ENCODE results near the gene DPYD. TPM values are rescaled to one million over a fixed set of nuclear protein-coding genes. Genes with fewer than 3 reads are reported as not detected.

DPYD gene
- total RNA-seq, 1 donor from 2014 or later, result 12.8 TPM

GRCh38 chr1:97540346-97540888 lies 380.4 kb downstream of the DPYD start:
- Mint-ChIP-seq H3K27me3 (ENCODE audit: unreplicated experiment) (no peaks in the 10 kb centered on the region), H3K4me3 (ENCODE audit: unreplicated experiment) (no peak overlapping the region), H3K4me1 (ENCODE audit: low read depth, unreplicated experiment) (no peaks in the 10 kb centered on the region), H3K36me3 (ENCODE audit: unreplicated experiment) (no peaks in the 10 kb centered on the region), H3K27ac (ENCODE audit: unreplicated experiment) (no peak overlapping the region), H3K9me3 (ENCODE audit: unreplicated experiment) (no peaks in the 10 kb centered on the region)
- no peak for DNase-seq
- TF ChIP-seq CTCF (IDR thresholded peaks at IDR 0.05; ENCODE audit: partially characterized antibody, unreplicated experiment), result no peak

GRCh38 chr1:97538113-97538512 lies 382.7 kb downstream of the DPYD start:
- Mint-ChIP-seq H3K4me1 (ENCODE audit: low read depth, unreplicated experiment) (no peaks in the 10 kb centered on the region), H3K36me3 (ENCODE audit: unreplicated experiment) (no peaks in the 10 kb centered on the region), H3K4me3 (ENCODE audit: unreplicated experiment) (no peak overlapping the region), H3K27me3 (ENCODE audit: unreplicated experiment) (no peaks in the 10 kb centered on the region), H3K27ac (ENCODE audit: unreplicated experiment) (no peak overlapping the region), H3K9me3 (ENCODE audit: unreplicated experiment) (no peaks in the 10 kb centered on the region)
- DNase-seq, result no peak
- no peak for TF ChIP-seq CTCF (IDR thresholded peaks at IDR 0.05; ENCODE audit: partially characterized antibody, unreplicated experiment)

- TF ChIP-seq CTCF (IDR thresholded peaks at IDR 0.05; ENCODE audit: partially characterized antibody, unreplicated experiment), result no peak
- Mint-ChIP-seq H3K36me3 (ENCODE audit: unreplicated experiment) (no peaks in the 10 kb centered on the region), H3K9me3 (ENCODE audit: unreplicated experiment) (no peaks in the 10 kb centered on the region), H3K27ac (ENCODE audit: unreplicated experiment) (no peak overlapping the region), H3K27me3 (ENCODE audit: unreplicated experiment) (no peaks in the 10 kb centered on the region), H3K4me1 (ENCODE audit: low read depth, unreplicated experiment) (no peaks in the 10 kb centered on the region), H3K4me3 (ENCODE audit: unreplicated experiment) (no peak overlapping the region)
- no peak for DNase-seq
These were observed 387.5 kb downstream of the DPYD start for GRCh38 chr1:97533358-97533757.

- Mint-ChIP-seq H3K4me1 (ENCODE audit: low read depth, unreplicated experiment) (peaks cover 6% of the 10 kb centered on the region), H3K4me3 (ENCODE audit: unreplicated experiment) (no peak overlapping the region), H3K36me3 (ENCODE audit: unreplicated experiment) (no peaks in the 10 kb centered on the region), H3K9me3 (ENCODE audit: unreplicated experiment) (peaks cover 4% of the 10 kb centered on the region), H3K27me3 (ENCODE audit: unreplicated experiment) (peaks cover 3% of the 10 kb centered on the region), H3K27ac (ENCODE audit: unreplicated experiment) (no peak overlapping the region)
- no peak for TF ChIP-seq CTCF (IDR thresholded peaks at IDR 0.05; ENCODE audit: partially characterized antibody, unreplicated experiment)
- DNase-seq, result no peak
These were observed 391.2 kb downstream of the DPYD start for GRCh38 chr1:97529600-97529999.

GRCh38 chr1:97524211-97524610 lies 396.6 kb downstream of the DPYD start:
- Mint-ChIP-seq H3K4me3 (ENCODE audit: unreplicated experiment) (no peak overlapping the region), H3K4me1 (ENCODE audit: low read depth, unreplicated experiment) (peaks cover 6% of the 10 kb centered on the region), H3K36me3 (ENCODE audit: unreplicated experiment) (peaks cover 5% of the 10 kb centered on the region), H3K9me3 (ENCODE audit: unreplicated experiment) (peaks cover 10% of the 10 kb centered on the region), H3K27ac (ENCODE audit: unreplicated experiment) (no peak overlapping the region), H3K27me3 (ENCODE audit: unreplicated experiment) (peaks cover 5% of the 10 kb centered on the region)
- no peak for DNase-seq
- TF ChIP-seq CTCF (IDR thresholded peaks at IDR 0.05; ENCODE audit: partially characterized antibody, unreplicated experiment), result no peak

All from glutamatergic neuron (in vitro differentiated cells).